GM23338 (cell line): ENCODE measurements around the gene TARBP1. TPM values are rescaled to one million over a fixed set of nuclear protein-coding genes. Genes with fewer than 3 reads are reported as not detected.

Experiments used
- ATAC-seq: fragments of 200-7000 bp; cut with Tn5 transposase; 3 replicates; pipeline ENCODE4 v1.9.1; 2020
- DNase-seq: peaks from one replicate; pipeline ENCODE4 v3.0.0-alpha.2; 2015; ENCODE audit warnings: low spot score
- H2AFZ ChIP-seq: fragments of 200-600 bp; sonication (generic); 2 replicates; pipeline ENCODE4 v1.8.0; 2016; ENCODE audit warnings: antibody characterized with exemption, mild to moderate bottlenecking, moderate library complexity
- H3F3A ChIP-seq: fragments of 200-600 bp; sonication (generic); replicated peaks from 2 replicates; pipeline ENCODE4 v1.8.0; 2017; ENCODE audit warnings: antibody characterized with exemption, mixed run types, low read depth
- H3K27ac ChIP-seq: fragments of 200-600 bp; sonication (generic); 2 replicates; pipeline ENCODE4 v1.6.1; 2016; ENCODE audit warnings: low read depth
- H3K27me3 ChIP-seq: fragments of 200-600 bp; sonication (generic); 2 replicates; pipeline ENCODE4 v1.8.0; 2016; ENCODE audit warnings: mild to moderate bottlenecking, mixed run types, moderate library complexity; ENCODE audit not compliant: insufficient read depth
- H3K36me3 ChIP-seq: fragments of 200-600 bp; sonication (generic); 2 replicates; pipeline ENCODE4 v1.8.0; 2016; ENCODE audit warnings: mild to moderate bottlenecking; ENCODE audit not compliant: insufficient read depth
- H3K4me1 ChIP-seq: fragments of 200-600 bp; sonication (generic); 2 replicates; pipeline ENCODE4 v1.8.0; 2016; ENCODE audit warnings: mild to moderate bottlenecking, moderate library complexity; ENCODE audit not compliant: insufficient read depth
- H3K4me2 ChIP-seq: fragments of 200-600 bp; sonication (generic); 2 replicates; pipeline ENCODE4 v1.7.1; 2017; ENCODE audit warnings: mixed run types
- H3K4me3 ChIP-seq: fragments of 200-600 bp; sonication (generic); 2 replicates; pipeline ENCODE4 v1.6.1; 2016; ENCODE audit warnings: mixed run types
- H3K79me2 ChIP-seq: fragments of 200-600 bp; sonication (generic); replicated peaks from 2 replicates; pipeline ENCODE4 v1.8.0; 2017; ENCODE audit warnings: mild to moderate bottlenecking; ENCODE audit not compliant: insufficient read depth
- H3K9me2 ChIP-seq: fragments of 200-600 bp; sonication (generic); 2 replicates; pipeline ENCODE4 v1.8.0; 2017; ENCODE audit not compliant: insufficient read depth
- H4K20me1 ChIP-seq: fragments of 200-600 bp; sonication (generic); replicated peaks from 2 replicates; pipeline ENCODE4 v1.8.0; 2017; ENCODE audit warnings: mild to moderate bottlenecking; ENCODE audit not compliant: insufficient read depth
- H3K27ac Mint-ChIP-seq: 2 replicates; pipeline ENCODE4 v1.8.0; 2020; ENCODE audit warnings: inconsistent platforms, mild to moderate bottlenecking, moderate library complexity, mixed read lengths
- H3K27me3 Mint-ChIP-seq: 3 replicates; pipeline ENCODE4 v1.8.0; 2022; ENCODE audit warnings: low read depth, mild to moderate bottlenecking, moderate library complexity, mixed read lengths, inconsistent platforms; ENCODE audit not compliant: insufficient read depth, poor library complexity
- H3K36me3 Mint-ChIP-seq: 3 replicates; pipeline ENCODE4 v1.8.0; 2021; ENCODE audit warnings: low read depth, mild to moderate bottlenecking, inconsistent platforms, moderate library complexity, mixed read lengths
- H3K4me1 Mint-ChIP-seq: 3 replicates; pipeline ENCODE4 v1.8.0; 2020; ENCODE audit warnings: mild to moderate bottlenecking, inconsistent platforms, mixed read lengths
- H3K4me3 Mint-ChIP-seq: 3 replicates; pipeline ENCODE4 v1.8.0; 2021; ENCODE audit warnings: moderate library complexity, mild to moderate bottlenecking, inconsistent platforms, mixed read lengths
- H3K9me3 Mint-ChIP-seq: 3 replicates; pipeline ENCODE4 v1.8.0; 2020; ENCODE audit warnings: moderate library complexity, mild to moderate bottlenecking, inconsistent platforms, mixed read lengths
- CREB1 ChIP-seq: fragments of 250-450 bp; sonication (Bioruptor Pico); IDR thresholded peaks from 2 replicates; pipeline ENCODE4 v1.5.0; 2020; ENCODE audit warnings: low read depth, mild to moderate bottlenecking, moderate library complexity
- EZH2phosphoT487 ChIP-seq: fragments of 200-600 bp; sonication (generic); IDR thresholded peaks from one replicate; pipeline ENCODE4 v1.8.1; 2018; ENCODE audit warnings: antibody characterized with exemption; ENCODE audit not compliant: unreplicated experiment
- JUNB ChIP-seq: IDR thresholded peaks from one replicate; pipeline ENCODE4 v1.6.1; 2016; ENCODE audit warnings: antibody characterized with exemption; ENCODE audit not compliant: unreplicated experiment
- NANOG ChIP-seq: IDR thresholded peaks from 2 replicates; pipeline ENCODE4 v1.6.1; 2016; ENCODE audit warnings: antibody characterized with exemption, borderline replicate concordance
- POLR2AphosphoS5 ChIP-seq: IDR thresholded peaks from 2 replicates; pipeline ENCODE4 v1.6.1; 2016; ENCODE audit warnings: antibody characterized with exemption, low read depth
- REST ChIP-seq: IDR thresholded peaks from one replicate; pipeline ENCODE4 v1.6.1; 2018; ENCODE audit warnings: antibody characterized with exemption; ENCODE audit not compliant: unreplicated experiment
- ZNF114 ChIP-seq: fragments of 250-450 bp; sonication (Bioruptor Pico); IDR thresholded peaks from 2 replicates; pipeline ENCODE4 v1.5.0; 2020; ENCODE audit warnings: mild to moderate bottlenecking, moderate library complexity
- ZNF331 ChIP-seq: fragments of 250-450 bp; sonication (Bioruptor Pico); IDR thresholded peaks from 2 replicates; pipeline ENCODE4 v1.5.0; 2020; ENCODE audit warnings: low read depth, mild to moderate bottlenecking, moderate library complexity
- polyA plus RNA-seq: library from polyadenylated mRNA; unstranded; fragments of >200 nt; fragmentation: Nextera tagmentation; extraction: Ambion mirVana; gene quantifications from 2 replicates; pipeline ENCODE4 v1.2.1, GENCODE V29; 2016
- total RNA-seq: library from RNA; depleted of rRNA; stranded (reverse); fragments of >200 nt; shearing (Covaris generic); gene quantifications from 2 replicates; pipeline ENCODE4 v1.2.3, GENCODE V29; 2014
- TF ChIP-seq, protein P1 (sequence below): fragments of 250-450 bp; sonication (Bioruptor Pico); IDR thresholded peaks from 2 replicates; pipeline ENCODE4 v1.5.0; 2020; ENCODE audit warnings: mild to moderate bottlenecking, moderate library complexity

The TARBP1 gene
- total and polyA plus RNA-seq, 2 experiments from 2014 or later: 14.9 to 18.8 TPM

- Histone ChIP-seq H3F3A (peaks cover 10% of the 10 kb centered on the region; the same call in 1 of the 2 replicates), H2AFZ (peak overlapping the region; percentile 98), H3K4me3 (peak overlapping the region; percentile 79), H3K4me2 (peak overlapping the region; percentile 85), H3K27ac (no peak overlapping the region), H4K20me1 (0 out of 2 replicates have a peak, but pooled peaks cover 3% of the 10 kb centered on the region), H3K9me2 (no peaks in the 10 kb centered on the region), H3K27me3 (peaks cover 57% of the 10 kb centered on the region), H3K36me3 (no peaks in the 10 kb centered on the region), H3K4me1 (peaks cover 32% of the 10 kb centered on the region), H3K79me2 (peaks cover 34% of the 10 kb centered on the region)
- ATAC-seq (no peak), DNase-seq (no peak)
- Mint-ChIP-seq H3K27ac (no peak overlapping the region), H3K27me3 (peaks cover 28% of the 10 kb centered on the region), H3K4me1 (peaks cover 33% of the 10 kb centered on the region), H3K36me3 (no peaks in the 10 kb centered on the region), H3K9me3 (no peaks in the 10 kb centered on the region; the same call in 2 of the 3 replicates), H3K4me3 (peak overlapping the region; percentile 64)
- TF ChIP-seq CREB1 (CRISPR knock-in tag) (no peak), JUNB (no peak), NANOG (no peak), REST (no peak), EZH2phosphoT487 (no peak), POLR2AphosphoS5 (no peak)
Measured at GRCh38 chr1:234479310-234479559, 256 bp upstream of the TARBP1 start.

DNA sequence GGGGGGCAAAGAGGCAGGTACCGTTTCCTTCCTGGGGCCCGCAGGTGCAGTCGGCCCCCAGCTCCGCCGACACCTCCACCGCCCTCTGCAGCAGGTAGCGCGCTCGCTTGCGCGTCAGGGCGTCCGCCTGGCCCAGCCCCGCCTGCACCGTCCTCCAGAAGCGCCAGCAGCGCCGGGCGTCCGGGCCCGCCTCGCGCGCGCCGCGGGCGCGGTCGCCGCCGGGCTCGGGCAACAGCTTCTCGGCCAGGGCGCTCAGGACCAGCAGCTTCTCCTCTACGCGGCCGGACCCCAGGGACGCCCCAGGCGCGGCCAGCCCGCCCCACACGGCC is 863 bp downstream of the TARBP1 start:
- H3K27me3 ChIP-seq: peaks cover 46% of the 10 kb centered on the region
- Mint-ChIP-seq H3K4me3 (peak overlapping the region; percentile 86), H3K9me3 (no peaks in the 10 kb centered on the region; the same call in 2 of the 3 replicates), H3K27me3 (peaks cover 17% of the 10 kb centered on the region), H3K36me3 (no peaks in the 10 kb centered on the region), H3K4me1 (peaks cover 35% of the 10 kb centered on the region), H3K27ac (no peak overlapping the region)
- no peaks in the 10 kb centered on the region for H3K9me2 ChIP-seq
- peaks cover 10% of the 10 kb centered on the region; the same call in 1 of the 2 replicates for H3F3A ChIP-seq
- H3K27ac ChIP-seq: no peak overlapping the region
- H2AFZ ChIP-seq: peak overlapping the region; percentile 93
- 0 out of 2 replicates have a peak, but pooled peaks cover 3% of the 10 kb centered on the region for H4K20me1 ChIP-seq
- H3K4me3 ChIP-seq: peak overlapping the region; percentile 79
- DNase-seq (peak; percentile 76), ATAC-seq (peak; percentile 72)
- H3K79me2 ChIP-seq: peaks cover 45% of the 10 kb centered on the region
- H3K36me3 ChIP-seq: no peaks in the 10 kb centered on the region
- peaks cover 34% of the 10 kb centered on the region for H3K4me1 ChIP-seq
- peak overlapping the region; percentile 97 for H3K4me2 ChIP-seq
- TF ChIP-seq, protein P1, sequence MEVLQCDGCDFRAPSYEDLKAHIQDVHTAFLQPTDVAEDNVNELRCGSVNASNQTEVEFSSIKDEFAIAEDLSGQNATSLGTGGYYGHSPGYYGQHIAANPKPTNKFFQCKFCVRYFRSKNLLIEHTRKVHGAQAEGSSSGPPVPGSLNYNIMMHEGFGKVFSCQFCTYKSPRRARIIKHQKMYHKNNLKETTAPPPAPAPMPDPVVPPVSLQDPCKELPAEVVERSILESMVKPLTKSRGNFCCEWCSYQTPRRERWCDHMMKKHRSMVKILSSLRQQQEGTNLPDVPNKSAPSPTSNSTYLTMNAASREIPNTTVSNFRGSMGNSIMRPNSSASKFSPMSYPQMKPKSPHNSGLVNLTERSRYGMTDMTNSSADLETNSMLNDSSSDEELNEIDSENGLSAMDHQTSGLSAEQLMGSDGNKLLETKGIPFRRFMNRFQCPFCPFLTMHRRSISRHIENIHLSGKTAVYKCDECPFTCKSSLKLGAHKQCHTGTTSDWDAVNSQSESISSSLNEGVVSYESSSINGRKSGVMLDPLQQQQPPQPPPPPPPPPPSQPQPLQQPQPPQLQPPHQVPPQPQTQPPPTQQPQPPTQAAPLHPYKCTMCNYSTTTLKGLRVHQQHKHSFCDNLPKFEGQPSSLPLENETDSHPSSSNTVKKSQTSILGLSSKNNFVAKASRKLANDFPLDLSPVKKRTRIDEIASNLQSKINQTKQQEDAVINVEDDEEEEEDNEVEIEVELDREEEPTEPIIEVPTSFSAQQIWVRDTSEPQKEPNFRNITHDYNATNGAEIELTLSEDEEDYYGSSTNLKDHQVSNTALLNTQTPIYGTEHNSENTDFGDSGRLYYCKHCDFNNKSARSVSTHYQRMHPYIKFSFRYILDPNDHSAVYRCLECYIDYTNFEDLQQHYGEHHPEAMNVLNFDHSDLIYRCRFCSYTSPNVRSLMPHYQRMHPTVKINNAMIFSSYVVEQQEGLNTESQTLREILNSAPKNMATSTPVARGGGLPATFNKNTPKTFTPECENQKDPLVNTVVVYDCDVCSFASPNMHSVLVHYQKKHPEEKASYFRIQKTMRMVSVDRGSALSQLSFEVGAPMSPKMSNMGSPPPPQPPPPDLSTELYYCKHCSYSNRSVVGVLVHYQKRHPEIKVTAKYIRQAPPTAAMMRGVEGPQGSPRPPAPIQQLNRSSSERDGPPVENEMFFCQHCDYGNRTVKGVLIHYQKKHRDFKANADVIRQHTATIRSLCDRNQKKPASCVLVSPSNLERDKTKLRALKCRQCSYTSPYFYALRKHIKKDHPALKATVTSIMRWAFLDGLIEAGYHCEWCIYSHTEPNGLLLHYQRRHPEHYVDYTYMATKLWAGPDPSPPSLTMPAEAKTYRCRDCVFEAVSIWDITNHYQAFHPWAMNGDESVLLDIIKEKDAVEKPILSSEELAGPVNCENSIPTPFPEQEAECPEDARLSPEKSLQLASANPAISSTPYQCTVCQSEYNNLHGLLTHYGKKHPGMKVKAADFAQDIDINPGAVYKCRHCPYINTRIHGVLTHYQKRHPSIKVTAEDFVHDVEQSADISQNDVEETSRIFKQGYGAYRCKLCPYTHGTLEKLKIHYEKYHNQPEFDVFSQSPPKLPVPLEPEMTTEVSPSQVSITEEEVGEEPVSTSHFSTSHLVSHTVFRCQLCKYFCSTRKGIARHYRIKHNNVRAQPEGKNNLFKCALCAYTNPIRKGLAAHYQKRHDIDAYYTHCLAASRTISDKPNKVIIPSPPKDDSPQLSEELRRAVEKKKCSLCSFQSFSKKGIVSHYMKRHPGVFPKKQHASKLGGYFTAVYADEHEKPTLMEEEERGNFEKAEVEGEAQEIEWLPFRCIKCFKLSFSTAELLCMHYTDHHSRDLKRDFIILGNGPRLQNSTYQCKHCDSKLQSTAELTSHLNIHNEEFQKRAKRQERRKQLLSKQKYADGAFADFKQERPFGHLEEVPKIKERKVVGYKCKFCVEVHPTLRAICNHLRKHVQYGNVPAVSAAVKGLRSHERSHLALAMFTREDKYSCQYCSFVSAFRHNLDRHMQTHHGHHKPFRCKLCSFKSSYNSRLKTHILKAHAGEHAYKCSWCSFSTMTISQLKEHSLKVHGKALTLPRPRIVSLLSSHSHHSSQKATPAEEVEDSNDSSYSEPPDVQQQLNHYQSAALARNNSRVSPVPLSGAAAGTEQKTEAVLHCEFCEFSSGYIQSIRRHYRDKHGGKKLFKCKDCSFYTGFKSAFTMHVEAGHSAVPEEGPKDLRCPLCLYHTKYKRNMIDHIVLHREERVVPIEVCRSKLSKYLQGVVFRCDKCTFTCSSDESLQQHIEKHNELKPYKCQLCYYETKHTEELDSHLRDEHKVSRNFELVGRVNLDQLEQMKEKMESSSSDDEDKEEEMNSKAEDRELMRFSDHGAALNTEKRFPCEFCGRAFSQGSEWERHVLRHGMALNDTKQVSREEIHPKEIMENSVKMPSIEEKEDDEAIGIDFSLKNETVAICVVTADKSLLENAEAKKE (CRISPR knock-in tag): no peak
- TF ChIP-seq ZNF114 (no peak), JUNB (no peak), REST (no peak), ZNF331 (CRISPR knock-in tag) (no peak)
